Measurements from ENCODE around the gene KIF4B.
"Not testable (repeated sequence)": the region's sequence is repeated elsewhere in the genome, so short reads cannot be mapped to it uniquely, and the experiment has no call there.

Gene KIF4B

GRCh38 chr5:155013526-155013925 is at the start of gene KIF4B:
TSS of gene KIF4B (plus strand) at chr5:155013755. CDS start at chr5:155013860, 105 bp downstream.
- no peak for DNase-seq

GRCh38 chr5:154966081-154966841 is 47.3 kb upstream of the KIF4B start:
- DNase-seq, result no peak

GRCh38 chr5:154966874-154967273 is 46.7 kb upstream of the KIF4B start:
- no peak for DNase-seq

- DNase-seq, result no peak
Observed at GRCh38 chr5:154967421-154968024, 46.0 kb upstream of the KIF4B start.

- no peak for DNase-seq
Observed at GRCh38 chr5:154968953-154969352, 44.6 kb upstream of the KIF4B start.

- no peak for DNase-seq
Observed at GRCh38 chr5:154970759-154971158, 42.8 kb upstream of the KIF4B start.

- no peak for DNase-seq
Observed at GRCh38 chr5:154971501-154971900, 42.1 kb upstream of the KIF4B start.

- DNase-seq, result peak; percentile 8 to 15
Observed at GRCh38 chr5:154972476-154973080, 41.0 kb upstream of the KIF4B start.

GRCh38 chr5:154976082-154976481 is 37.5 kb upstream of the KIF4B start:
- not testable (repeated sequence) for DNase-seq

- DNase-seq, result no peak
Observed at GRCh38 chr5:154977409-154977808, 36.1 kb upstream of the KIF4B start.

- not testable (repeated sequence) for DNase-seq
Observed at GRCh38 chr5:154978294-154978693, 35.3 kb upstream of the KIF4B start.

- DNase-seq, result no peak
Observed at GRCh38 chr5:154984946-154985516, 28.5 kb upstream of the KIF4B start.

- DNase-seq, result no peak
Observed at GRCh38 chr5:154986151-154986550, 27.4 kb upstream of the KIF4B start.

- no peak for DNase-seq
Observed at GRCh38 chr5:154989626-154990025, 23.9 kb upstream of the KIF4B start.

- DNase-seq, result no peak
Observed at GRCh38 chr5:154993461-154993860, 20.1 kb upstream of the KIF4B start.

- DNase-seq, result no peak
Observed at GRCh38 chr5:154995679-154996078, 17.9 kb upstream of the KIF4B start.

- DNase-seq, result no peak
Observed at GRCh38 chr5:154997746-154998145, 15.8 kb upstream of the KIF4B start.

- no peak for DNase-seq
Observed at GRCh38 chr5:154999865-155000264, 13.7 kb upstream of the KIF4B start.

GRCh38 chr5:155001523-155001922 is 12.0 kb upstream of the KIF4B start:
- no peak for DNase-seq

- not testable (repeated sequence) for DNase-seq
Observed at GRCh38 chr5:155002722-155003121, 10.8 kb upstream of the KIF4B start.

GRCh38 chr5:155004138-155004744 is 9.3 kb upstream of the KIF4B start:
- DNase-seq, result peak in 1 of 2 donors; percentile 4

GRCh38 chr5:155006265-155006664 is 7.3 kb upstream of the KIF4B start:
- not testable (repeated sequence) for DNase-seq

GRCh38 chr5:155008669-155009068 is 4.9 kb upstream of the KIF4B start:
- DNase-seq, result no peak

Measured in hippocampal formation (tissue), 2 donors.